Sigmoid colon (tissue), 7 donors: Measurements from ENCODE around the gene PTTG1IP2. TPM values are rescaled to one million over a fixed set of nuclear protein-coding genes. Genes with fewer than 3 reads are reported as not detected.

Experiments used
- DNase-seq: peaks from one replicate; pipeline ENCODE4 v3.0.0-alpha.2; 2019
- H3K27ac ChIP-seq, 4 donors: fragments of 200-600 bp; sonication (generic); one replicate each; pipeline ENCODE4 v1.5.1; 2016 to 2019; ENCODE audit warnings: mild to moderate bottlenecking in 1 of 4
- H3K27me3 ChIP-seq, 3 donors: fragments of 200-600 bp; sonication (generic); one replicate each; pipeline ENCODE4 v1.5.1; 2019; ENCODE audit warnings: mild to moderate bottlenecking in 1 of 3
- H3K36me3 ChIP-seq, 4 donors: fragments of 200-600 bp; sonication (generic); one replicate each; pipeline ENCODE4 v1.5.1; 2016 to 2019
- H3K4me1 ChIP-seq, 4 donors: fragments of 200-600 bp; sonication (generic); one replicate each; pipeline ENCODE4 v1.5.1; 2017 to 2019
- H3K4me3 ChIP-seq, 4 donors: fragments of 200-600 bp; sonication (generic); one replicate each; pipeline ENCODE4 v1.5.1; 2017 to 2019; ENCODE audit warnings: mild to moderate bottlenecking in 2 of 4, moderate library complexity in 1 of 4
- H3K9me3 ChIP-seq, 4 donors: fragments of 200-600 bp in 3 of 4; sonication (generic) in 3 of 4; one replicate each; pipeline versions ENCODE4 v1.5.1 to v1.6.1; 2013 to 2019
- CTCF ChIP-seq, 4 experiments: fragments of 450-650 bp in 3 of 4; fragments of 200-600 bp in 1 of 4; IDR thresholded peaks; one replicate each; pipeline ENCODE4 v1.5.1; 2016 to 2019; ENCODE audit warnings: antibody characterized with exemption in 4 of 4, mild to moderate bottlenecking in 3 of 4, moderate library complexity in 2 of 4
- EP300 ChIP-seq, 4 donors: sonication (generic); formaldehyde crosslinking; IDR thresholded peaks; one replicate each; pipeline ENCODE4 v1.6.1; 2017; ENCODE audit warnings: antibody characterized with exemption in 4 of 4
- POLR2A ChIP-seq, 2 donors: fragments of 450-650 bp; IDR thresholded peaks; one replicate each; pipeline ENCODE4 v1.6.1; 2016; ENCODE audit warnings: antibody characterized with exemption in 2 of 2, mild to moderate bottlenecking in 2 of 2, moderate library complexity in 2 of 2
- POLR2AphosphoS5 ChIP-seq, 4 donors: sonication (generic); formaldehyde crosslinking; IDR thresholded peaks; one replicate each; pipeline ENCODE4 v1.6.1; 2017; ENCODE audit warnings: antibody characterized with exemption in 4 of 4
- WGBS, 2 donors: extraction: QIAGEN DNeasy Blood & Tissue Kit; methylation state at CpG; one replicate each; pipeline ENCODE4 v1.1.7; 2013; 5-methylcytosine and 5-hydroxymethylcytosine counted together
- intact Hi-C: fragments of 100-400 bp; cut with DNase I; formaldehyde crosslinking; loops from one replicate; pipeline ENCODE4 v1.15.1; 2023
- polyA plus RNA-seq, 3 donors: library from polyadenylated mRNA; stranded (reverse); fragments of 200-250 nt; gene quantifications; one replicate each; pipeline ENCODE4 v1.2.3, GENCODE V29; 2013
- total RNA-seq, 4 donors: library from RNA; depleted of rRNA; stranded (reverse); fragments of >200 nt; gene quantifications; one replicate each; pipeline ENCODE4 v1.1.0, GENCODE V29; 2016
- donor health status: healthy with polysubstance abuse.
- donor health status: Bipolar disorder and iron deficiency.
- donor health status: healthy.

PTTG1IP2 gene
- total and polyA plus RNA-seq, 7 donors = not detected

DNA sequence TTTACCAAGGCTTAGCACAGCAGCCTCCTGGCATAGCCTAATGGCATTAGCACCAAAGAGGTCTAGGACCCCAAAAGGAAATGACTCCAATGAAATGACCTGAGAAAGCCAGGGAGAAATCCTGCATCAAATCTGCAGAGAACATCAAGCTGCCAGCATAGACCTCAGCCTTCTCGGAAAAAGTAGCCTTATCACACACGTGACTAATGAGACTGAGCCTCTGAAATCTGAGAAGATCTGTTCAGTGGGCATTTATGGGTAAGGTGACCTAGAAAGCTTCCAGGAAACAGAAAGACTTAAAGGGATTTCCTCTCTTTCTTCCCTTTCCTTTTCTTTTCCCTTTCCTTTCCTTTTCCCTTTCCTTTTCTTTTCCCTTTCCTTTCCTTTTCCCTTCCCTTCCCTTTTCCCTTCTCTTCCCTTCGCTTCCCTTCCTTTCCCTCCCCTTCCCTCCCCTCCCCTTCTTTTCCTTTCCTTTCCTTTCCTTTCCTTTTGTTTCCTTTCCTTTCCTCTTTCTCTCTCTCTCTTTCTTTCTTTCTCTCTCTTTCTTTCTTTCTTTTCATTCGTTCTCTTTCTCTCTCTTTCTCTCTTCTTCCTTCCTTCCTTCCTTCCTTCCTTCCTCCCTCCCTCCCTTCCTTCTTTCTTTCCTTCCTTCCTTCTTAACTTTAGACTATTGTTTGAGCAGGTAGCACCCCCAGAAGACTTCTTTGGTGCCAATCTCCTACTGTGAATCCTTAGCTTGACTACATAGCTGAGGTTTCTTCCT is 23.1 kb upstream of the PTTG1IP2 start:
- no peaks in the 10 kb centered on the region for H3K4me1 ChIP-seq
- no peak for TF ChIP-seq CTCF (IDR thresholded peaks at IDR 0.05)
- TF ChIP-seq POLR2A (IDR thresholded peaks at IDR 0.05) = no peak
- no peak for TF ChIP-seq EP300 (IDR thresholded peaks at IDR 0.05)
- TF ChIP-seq POLR2AphosphoS5 (IDR thresholded peaks at IDR 0.05) = no peak
- H3K27me3 ChIP-seq = no peaks in the 10 kb centered on the region
- intact Hi-C loops = no loop called here
- 67 to 80% methylated on average over 4 of the region's 4 CpGs for WGBS, 2 donors
- no peak overlapping the region for H3K27ac ChIP-seq
- H3K4me3 ChIP-seq = no peak overlapping the region
- no peaks in the 10 kb centered on the region for H3K9me3 ChIP-seq
- no peak for DNase-seq
- no peaks in the 10 kb centered on the region for H3K36me3 ChIP-seq

DNA sequence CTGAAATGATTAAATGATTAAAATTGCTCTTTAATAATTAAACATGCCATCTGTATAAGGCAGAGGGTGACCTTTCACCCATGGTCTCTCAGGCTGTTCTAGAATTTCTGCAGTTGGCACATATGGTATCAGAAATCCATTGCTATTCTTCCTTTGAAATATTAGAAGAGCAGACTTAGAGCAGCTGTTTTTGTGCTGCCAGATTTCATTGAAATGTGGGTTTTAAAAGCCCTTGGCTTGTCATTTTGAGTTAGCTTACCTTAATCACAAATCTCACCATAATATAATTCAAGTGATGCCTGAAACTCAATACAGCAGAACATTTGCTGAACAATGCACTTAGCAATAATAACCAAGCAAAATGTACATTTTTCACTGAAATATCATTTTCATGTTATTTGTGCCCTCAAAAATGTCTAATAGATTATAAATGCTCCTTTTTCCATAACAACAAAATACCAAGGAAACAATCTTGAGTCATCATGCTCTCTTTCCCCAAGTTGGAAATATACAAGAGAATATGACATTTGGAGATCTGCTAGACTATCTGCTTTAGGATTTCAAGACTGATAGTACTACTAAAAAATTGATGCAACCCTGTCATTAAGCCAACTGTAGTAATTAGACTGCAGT is 16.1 kb upstream of the PTTG1IP2 start:
- no peak for DNase-seq
- H3K4me1 ChIP-seq = peaks cover 0 to 2% (median 0%) of the 10 kb centered on the region in 4 donors
- H3K9me3 ChIP-seq = no peaks in the 10 kb centered on the region
- no peak for TF ChIP-seq POLR2AphosphoS5 (IDR thresholded peaks at IDR 0.05)
- TF ChIP-seq EP300 (IDR thresholded peaks at IDR 0.05) = no peak
- no peak for TF ChIP-seq CTCF (IDR thresholded peaks at IDR 0.05)
- TF ChIP-seq POLR2A (IDR thresholded peaks at IDR 0.05) = no peak
- H3K27ac ChIP-seq = no peak overlapping the region
- H3K27me3 ChIP-seq = no peaks in the 10 kb centered on the region
- no peaks in the 10 kb centered on the region for H3K36me3 ChIP-seq
- intact Hi-C loops = loop anchor here (10.0 kb wide), 2 partner anchors 141 to 811 kb away; partner anchors contain the start of genes CDK14 and FZD1
- H3K4me3 ChIP-seq = no peak overlapping the region

DNA sequence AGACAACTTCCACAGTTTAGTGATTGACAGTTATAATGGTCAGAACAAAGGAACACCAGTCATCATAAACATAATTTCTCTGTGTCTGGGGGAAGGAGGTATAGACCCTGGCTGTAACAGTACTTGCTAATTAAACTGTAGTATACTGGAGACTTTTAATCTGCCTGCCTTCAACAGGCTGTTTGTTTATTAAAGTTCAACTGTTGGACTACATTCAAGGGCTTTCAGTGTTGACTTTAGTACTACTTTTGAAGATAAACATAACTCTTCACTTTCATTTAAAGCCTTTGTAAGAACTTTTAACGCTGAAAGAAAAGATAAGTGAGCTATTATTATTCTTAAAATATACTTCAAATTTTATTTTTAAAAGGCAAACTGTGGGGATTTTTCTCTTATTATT is 15.5 kb upstream of the PTTG1IP2 start:
- H3K27ac ChIP-seq = no peak overlapping the region
- WGBS, 2 donors = 8 to 63% methylated on average over 1 of the region's 1 CpG

More for the DNA sequence above, 15.5 kb upstream of the PTTG1IP2 start:
- H3K27me3 ChIP-seq = no peaks in the 10 kb centered on the region
- peaks cover 0 to 2% (median 0%) of the 10 kb centered on the region in 4 donors for H3K4me1 ChIP-seq
- TF ChIP-seq POLR2AphosphoS5 (IDR thresholded peaks at IDR 0.05) (no peak), POLR2A (IDR thresholded peaks at IDR 0.05) (no peak), EP300 (IDR thresholded peaks at IDR 0.05) (no peak), CTCF (IDR thresholded peaks at IDR 0.05) (no peak)
- no peaks in the 10 kb centered on the region for H3K36me3 ChIP-seq
- no peaks in the 10 kb centered on the region for H3K9me3 ChIP-seq
- no peak overlapping the region for H3K4me3 ChIP-seq
- intact Hi-C loops = loop anchor here (2.0 to 10.0 kb wide), 4 partner anchors 141 to 811 kb away; partner anchors contain the start of genes CDK14 and FZD1
- DNase-seq = no peak
